CD4-positive, alpha-beta T cell treated with Interferon gamma for 1 hour (primary cell): Measurements from ENCODE around the gene STUB1.

ENCODE experiments used
- DNase-seq: peaks from one replicate; pipeline ENCODE4 v3.0.0-alpha.2; 2020

The STUB1 gene

GRCh38 chr16:726438-727290 is 46.5 kb downstream of the STUB1 start, which contains the start of the genes CCDC78 and HAGHL:
CCDC78 (minus strand) TSS chr16:726443; CDS start chr16:726367, 76 bp downstream.
HAGHL (plus strand) TSS chr16:727106; CDS start chr16:727510, 404 bp downstream.
- DNase-seq: peak; percentile 64

- peak; percentile 40 for DNase-seq
Measured at GRCh38 chr16:727291-727977, 47.2 kb downstream of the STUB1 start.

GRCh38 chr16:728131-728889 is 48.1 kb downstream of the STUB1 start:
- peak; percentile 76 for DNase-seq

- no peak for DNase-seq
Measured at GRCh38 chr16:728890-729744, 48.9 kb downstream of the STUB1 start.

- no peak for DNase-seq
Measured at GRCh38 chr16:729768-730665, 49.8 kb downstream of the STUB1 start.

DNA sequence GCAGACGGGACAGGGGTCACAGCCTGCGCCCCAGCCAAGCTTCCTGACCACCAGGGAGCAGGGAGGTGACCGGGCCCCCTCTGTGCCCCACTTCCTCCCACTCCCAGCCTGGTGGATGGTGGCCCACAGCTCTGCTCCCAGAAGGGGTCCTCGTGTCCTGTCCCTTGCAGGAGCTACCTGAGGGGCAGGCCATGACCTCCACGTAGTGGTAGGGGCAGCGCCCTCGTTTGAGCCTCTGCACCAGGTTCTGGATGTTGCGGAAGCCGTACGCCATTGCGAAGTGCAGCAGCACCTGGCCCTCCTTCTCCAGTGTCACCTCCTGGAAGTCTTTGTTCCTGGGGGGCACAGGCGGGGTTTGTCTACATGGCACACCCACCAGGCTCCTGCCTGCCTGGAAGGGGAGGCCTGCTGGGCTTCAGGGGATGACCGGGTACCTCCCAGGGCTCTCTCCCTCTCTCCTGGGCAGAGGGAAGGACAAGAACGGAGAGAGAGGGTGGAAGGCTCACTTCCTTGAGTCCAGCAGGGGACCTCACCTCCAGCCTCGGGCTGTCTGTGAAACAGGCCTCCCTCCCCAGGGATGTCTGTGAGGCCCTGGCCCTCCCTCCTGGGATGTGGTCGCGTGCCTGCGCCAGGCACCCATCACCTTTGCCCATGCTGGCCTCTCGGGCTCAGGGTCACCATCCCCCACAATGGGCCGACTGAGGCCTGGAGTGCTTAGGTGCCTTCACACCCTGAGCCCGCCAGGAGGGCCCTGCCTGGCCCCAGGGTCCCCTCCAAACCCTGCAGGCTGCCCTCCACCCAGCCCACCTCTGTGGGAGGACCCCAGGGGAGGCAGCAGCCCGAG is 50.7 kb downstream of the STUB1 start:
- DNase-seq: no peak

GRCh38 chr16:732332-732731 is 52.1 kb downstream of the STUB1 start:
- no peak for DNase-seq
